Esophagus squamous epithelium (tissue), 4 donors: Measurements from ENCODE around the gene KLHL7.

Experiments
- CTCF ChIP-seq, 6 experiments: fragments of 450-650 bp in 4 of 6; fragments of 200-600 bp in 2 of 6; sonication (generic) in 2 of 6; IDR thresholded peaks; one replicate each; pipeline ENCODE4 v1.5.1; 2016 to 2019; ENCODE audit warnings: antibody characterized with exemption in 6 of 6, mild to moderate bottlenecking in 4 of 6, moderate library complexity in 4 of 6
- POLR2A ChIP-seq, 4 donors: fragments of 450-650 bp; IDR thresholded peaks; one replicate each; pipeline ENCODE4 v1.6.1; 2017; ENCODE audit warnings: antibody characterized with exemption in 4 of 4, mild to moderate bottlenecking in 4 of 4, moderate library complexity in 3 of 4

DNA sequence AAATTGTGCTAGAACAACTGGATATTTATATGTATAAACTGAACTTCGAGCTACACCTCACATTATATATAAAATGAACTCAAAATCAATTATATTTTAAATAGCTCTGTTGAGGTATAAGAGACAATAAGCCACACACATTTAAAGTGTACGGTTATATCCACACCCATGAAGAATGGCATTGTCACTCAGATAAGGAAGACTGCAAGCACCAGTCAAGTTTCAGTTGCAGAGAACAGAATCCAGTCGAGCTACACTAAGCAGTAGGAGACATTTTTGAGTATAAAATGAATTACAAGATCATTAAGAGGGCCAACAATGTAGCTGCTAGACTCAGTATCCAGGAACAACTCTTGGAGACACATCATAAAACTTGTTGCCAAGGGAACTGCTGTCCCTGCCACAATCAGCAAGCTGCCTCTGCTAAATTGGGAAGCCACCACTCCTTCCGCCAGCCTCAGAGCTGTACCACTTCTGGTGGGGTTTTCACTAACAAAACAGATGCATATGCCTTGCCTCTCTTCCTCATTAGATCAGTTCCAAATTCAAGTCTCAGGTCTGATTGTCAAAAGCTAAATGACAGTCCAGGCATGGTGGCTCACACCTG, 121.4 kb downstream of the KLHL7 start:
- no peak for TF ChIP-seq CTCF (IDR thresholded peaks at IDR 0.05)
- TF ChIP-seq POLR2A (IDR thresholded peaks at IDR 0.05): no peak
